ENCODE measurements around the gene AGA. TPM values are rescaled to one million over a fixed set of nuclear protein-coding genes. Genes with fewer than 3 reads are reported as not detected.

AGA gene
- total and polyA plus RNA-seq, 7 experiments from 2014 or later = 20.4 to 32.8 (median 27.0) TPM

GRCh38 chr4:177484613-177485021, 42.4 kb upstream of the AGA start:
- no peak overlapping the region for H3K4me3 ChIP-seq (ENCODE audit: low read length)
- intact Hi-C loops (cut with micrococcal nuclease) = no loop called here
- ATAC-seq = no peak
- no peaks in the 10 kb centered on the region for H3K36me3 ChIP-seq (ENCODE audit: control insufficient read depth in 2 of 3, insufficient read depth in 3 of 3, low read length in 3 of 3)
- no peaks in the 10 kb centered on the region for H3K27me3 ChIP-seq (ENCODE audit: control insufficient read depth in 2 of 2, insufficient read depth in 2 of 2, low read length in 2 of 2)
- Mint-ChIP-seq H3K27ac (no peak overlapping the region), H3K4me1 (peaks cover 0 to 20% (median 13%) of the 10 kb centered on the region in 7 donors), H3K9me3 (no peaks in the 10 kb centered on the region), H3K27me3 (no peaks in the 10 kb centered on the region), H3K4me3 (no peak overlapping the region), H3K36me3 (peaks cover 0 to 22% (median 4%) of the 10 kb centered on the region in 5 donors)
- H3K27ac ChIP-seq (ENCODE audit: low read depth, low read length) = no peak overlapping the region
- H3K4me1 ChIP-seq (ENCODE audit: control insufficient read depth in 2 of 2, insufficient read depth in 2 of 2, low read length in 2 of 2) = peaks cover 0 to 4% of the 10 kb centered on the region in 2 donors
- CTCF ChIA-PET = interaction anchor here (0.9 to 1.3 kb wide), 2 partner anchors 10 to 13 kb away, joined by 3 read pairs; no protein-coding TSS in a partner anchor
- DNase-seq = no peak
- POLR2A ChIA-PET = no interaction called here
- no peaks in the 10 kb centered on the region for H3K9me3 ChIP-seq (ENCODE audit: control insufficient read depth in 2 of 3, low read length in 3 of 3)

DNA sequence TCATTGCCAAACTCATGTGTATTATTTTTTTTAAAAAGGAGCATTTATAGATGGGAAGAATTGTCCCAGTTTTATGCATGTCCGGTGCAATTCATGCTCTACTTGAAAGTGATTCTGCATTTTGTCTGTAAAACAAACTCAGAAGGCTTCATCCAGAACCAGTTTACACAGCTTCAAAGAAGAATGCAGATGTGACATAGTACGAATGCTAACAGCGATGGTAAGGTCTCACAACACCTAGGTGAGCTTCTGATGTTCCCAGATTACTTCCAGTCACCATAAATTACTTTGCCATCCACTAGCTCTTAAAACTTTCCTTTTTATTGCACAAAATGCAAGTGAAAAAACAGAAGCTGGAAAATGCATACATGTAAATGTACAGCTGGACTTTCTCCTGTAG, 41.5 kb upstream of the AGA start:
- no peaks in the 10 kb centered on the region for H3K27me3 ChIP-seq (ENCODE audit: control insufficient read depth in 2 of 2, insufficient read depth in 2 of 2, low read length in 2 of 2)
- Mint-ChIP-seq H3K4me1 (peaks cover 0 to 20% (median 13%) of the 10 kb centered on the region in 7 donors), H3K36me3 (peaks cover 0 to 22% (median 4%) of the 10 kb centered on the region in 5 donors), H3K4me3 (peak overlapping the region in 1 of 10 donors; percentile 57), H3K27me3 (no peaks in the 10 kb centered on the region), H3K9me3 (no peaks in the 10 kb centered on the region), H3K27ac (peak overlapping the region in 1 of 9 donors; percentile 33)
- ATAC-seq (no peak), DNase-seq (no peak)
- intact Hi-C loops (cut with micrococcal nuclease) = loop anchor here in 1 of 2 donors (2.0 kb wide), 1 partner anchor 15 kb away; no protein-coding TSS in a partner anchor
- POLR2A ChIA-PET = no interaction called here
- H3K4me3 ChIP-seq (ENCODE audit: low read length) = no peak overlapping the region
- peaks cover 0 to 4% of the 10 kb centered on the region in 2 donors for H3K4me1 ChIP-seq (ENCODE audit: control insufficient read depth in 2 of 2, insufficient read depth in 2 of 2, low read length in 2 of 2)
- CTCF ChIA-PET = interaction anchor here (1.3 kb wide), 1 partner anchor 12 kb away, joined by 3 read pairs; no protein-coding TSS in a partner anchor
- no peaks in the 10 kb centered on the region for H3K36me3 ChIP-seq (ENCODE audit: control insufficient read depth in 2 of 3, insufficient read depth in 3 of 3, low read length in 3 of 3)
- no peak overlapping the region for H3K27ac ChIP-seq (ENCODE audit: low read depth, low read length)
- no peaks in the 10 kb centered on the region for H3K9me3 ChIP-seq (ENCODE audit: control insufficient read depth in 2 of 3, low read length in 3 of 3)

GRCh38 chr4:177483271-177483670, 41.0 kb upstream of the AGA start:
- no peak overlapping the region for H3K27ac ChIP-seq (ENCODE audit: low read depth, low read length)
- H3K4me1 ChIP-seq (ENCODE audit: control insufficient read depth in 2 of 2, insufficient read depth in 2 of 2, low read length in 2 of 2) = peaks cover 0 to 4% of the 10 kb centered on the region in 2 donors
- CTCF ChIA-PET = interaction anchor here (1.3 kb wide), 1 partner anchor 12 kb away, joined by 3 read pairs; no protein-coding TSS in a partner anchor
- intact Hi-C loops (cut with micrococcal nuclease) = loop anchor here in 1 of 2 donors (2.0 kb wide), 1 partner anchor 14 kb away; no protein-coding TSS in a partner anchor
- no peak for ATAC-seq
- POLR2A ChIA-PET = no interaction called here
- no peaks in the 10 kb centered on the region for H3K9me3 ChIP-seq (ENCODE audit: control insufficient read depth in 2 of 3, low read length in 3 of 3)
- Mint-ChIP-seq H3K36me3 (peaks cover 0 to 22% (median 4%) of the 10 kb centered on the region in 5 donors), H3K4me3 (peak overlapping the region in 2 of 10 donors; percentile 54 to 57), H3K27me3 (no peaks in the 10 kb centered on the region), H3K4me1 (peaks cover 0 to 20% (median 13%) of the 10 kb centered on the region in 7 donors), H3K27ac (peak overlapping the region in 1 of 9 donors; percentile 33), H3K9me3 (no peaks in the 10 kb centered on the region)
- no peaks in the 10 kb centered on the region for H3K27me3 ChIP-seq (ENCODE audit: control insufficient read depth in 2 of 2, insufficient read depth in 2 of 2, low read length in 2 of 2)
- no peak overlapping the region for H3K4me3 ChIP-seq (ENCODE audit: low read length)
- no peaks in the 10 kb centered on the region for H3K36me3 ChIP-seq (ENCODE audit: control insufficient read depth in 2 of 3, insufficient read depth in 3 of 3, low read length in 3 of 3)
- no peak for DNase-seq

GRCh38 chr4:177482367-177482766, 40.1 kb upstream of the AGA start:
- DNase-seq (no peak), ATAC-seq (no peak)
- CTCF ChIA-PET = no interaction called here
- H3K4me3 Mint-ChIP-seq = no peak overlapping the region
- Histone ChIP-seq H3K4me3 (ENCODE audit: low read length) (no peak overlapping the region), H3K27ac (ENCODE audit: low read depth, low read length) (no peak overlapping the region), H3K9me3 (ENCODE audit: control insufficient read depth in 2 of 3, low read length in 3 of 3) (no peaks in the 10 kb centered on the region), H3K36me3 (ENCODE audit: control insufficient read depth in 2 of 3, insufficient read depth in 3 of 3, low read length in 3 of 3) (no peaks in the 10 kb centered on the region), H3K4me1 (ENCODE audit: control insufficient read depth in 2 of 2, insufficient read depth in 2 of 2, low read length in 2 of 2) (peaks cover 0 to 4% of the 10 kb centered on the region in 2 donors), H3K27me3 (ENCODE audit: control insufficient read depth in 2 of 2, insufficient read depth in 2 of 2, low read length in 2 of 2) (no peaks in the 10 kb centered on the region)
- no peak overlapping the region for H3K27ac Mint-ChIP-seq
- intact Hi-C loops (cut with micrococcal nuclease) = loop anchor here in 1 of 2 donors (2.0 kb wide), 1 partner anchor 14 kb away; no protein-coding TSS in a partner anchor
- H3K36me3 Mint-ChIP-seq = peaks cover 0 to 17% (median 4%) of the 10 kb centered on the region in 5 donors
- H3K27me3 Mint-ChIP-seq = no peaks in the 10 kb centered on the region
- peaks cover 0 to 20% (median 13%) of the 10 kb centered on the region in 7 donors for H3K4me1 Mint-ChIP-seq
- H3K9me3 Mint-ChIP-seq = no peaks in the 10 kb centered on the region
- POLR2A ChIA-PET = no interaction called here

- Mint-ChIP-seq H3K36me3 (peaks cover 0 to 10% (median 0%) of the 10 kb centered on the region in 5 donors), H3K27ac (no peak overlapping the region), H3K9me3 (no peaks in the 10 kb centered on the region), H3K27me3 (no peaks in the 10 kb centered on the region), H3K4me3 (no peak overlapping the region), H3K4me1 (peaks cover 0 to 20% (median 13%) of the 10 kb centered on the region in 7 donors)
- POLR2A ChIA-PET = interaction anchor here (1.6 kb wide), 1 partner anchor 38 kb away, joined by 5 read pairs; the partner anchor contains the start of gene AGA
- no peaks in the 10 kb centered on the region for H3K9me3 ChIP-seq (ENCODE audit: control insufficient read depth in 2 of 3, low read length in 3 of 3)
- no peak overlapping the region for H3K27ac ChIP-seq (ENCODE audit: low read depth, low read length)
- H3K36me3 ChIP-seq (ENCODE audit: control insufficient read depth in 2 of 3, insufficient read depth in 3 of 3, low read length in 3 of 3) = no peaks in the 10 kb centered on the region
- ATAC-seq (no peak), DNase-seq (no peak)
- intact Hi-C loops (cut with micrococcal nuclease) = no loop called here
- H3K27me3 ChIP-seq (ENCODE audit: control insufficient read depth in 2 of 2, insufficient read depth in 2 of 2, low read length in 2 of 2) = no peaks in the 10 kb centered on the region
- CTCF ChIA-PET = no interaction called here
- no peak overlapping the region for H3K4me3 ChIP-seq (ENCODE audit: low read length)
- peaks cover 0 to 4% of the 10 kb centered on the region in 2 donors for H3K4me1 ChIP-seq (ENCODE audit: control insufficient read depth in 2 of 2, insufficient read depth in 2 of 2, low read length in 2 of 2)
These were observed 38.6 kb upstream of the AGA start for GRCh38 chr4:177480795-177481194.

- Mint-ChIP-seq H3K27me3 (peaks cover 0 to 2% (median 0%) of the 10 kb centered on the region in 5 donors), H3K4me1 (peaks cover 0 to 14% (median 11%) of the 10 kb centered on the region in 7 donors), H3K36me3 (peaks cover 0 to under 1% (median 0%) of the 10 kb centered on the region in 5 donors), H3K4me3 (no peak overlapping the region), H3K9me3 (no peaks in the 10 kb centered on the region), H3K27ac (no peak overlapping the region)
- H3K4me3 ChIP-seq (ENCODE audit: low read length) = no peak overlapping the region
- ChIA-PET POLR2A (no interaction called here), CTCF (no interaction called here)
- no peak for ATAC-seq
- H3K27ac ChIP-seq (ENCODE audit: low read depth, low read length) = no peak overlapping the region
- H3K27me3 ChIP-seq (ENCODE audit: control insufficient read depth in 2 of 2, insufficient read depth in 2 of 2, low read length in 2 of 2) = no peaks in the 10 kb centered on the region
- no peaks in the 10 kb centered on the region for H3K36me3 ChIP-seq (ENCODE audit: control insufficient read depth in 2 of 3, insufficient read depth in 3 of 3, low read length in 3 of 3)
- H3K9me3 ChIP-seq (ENCODE audit: control insufficient read depth in 2 of 3, low read length in 3 of 3) = no peaks in the 10 kb centered on the region
- peaks cover 0 to 4% of the 10 kb centered on the region in 2 donors for H3K4me1 ChIP-seq (ENCODE audit: control insufficient read depth in 2 of 2, insufficient read depth in 2 of 2, low read length in 2 of 2)
- no peak for DNase-seq
- intact Hi-C loops (cut with micrococcal nuclease) = no loop called here
These were observed 36.8 kb upstream of the AGA start for GRCh38 chr4:177479063-177479462.

- no peak overlapping the region for H3K27ac Mint-ChIP-seq
- peaks cover 0 to 4% of the 10 kb centered on the region in 2 donors for H3K4me1 ChIP-seq (ENCODE audit: control insufficient read depth in 2 of 2, insufficient read depth in 2 of 2, low read length in 2 of 2)
- H3K27ac ChIP-seq (ENCODE audit: low read depth, low read length) = no peak overlapping the region
- DNase-seq (no peak), ATAC-seq (no peak)
- peaks cover 0 to 2% (median 0%) of the 10 kb centered on the region in 5 donors for H3K27me3 Mint-ChIP-seq
- CTCF ChIA-PET = no interaction called here
- no peaks in the 10 kb centered on the region for H3K9me3 Mint-ChIP-seq
- peaks cover 0 to 11% (median 9%) of the 10 kb centered on the region in 7 donors for H3K4me1 Mint-ChIP-seq
- no peaks in the 10 kb centered on the region for H3K9me3 ChIP-seq (ENCODE audit: control insufficient read depth in 2 of 3, low read length in 3 of 3)
- H3K27me3 ChIP-seq (ENCODE audit: control insufficient read depth in 2 of 2, insufficient read depth in 2 of 2, low read length in 2 of 2) = no peaks in the 10 kb centered on the region
- H3K4me3 ChIP-seq (ENCODE audit: low read length) = no peak overlapping the region
- H3K4me3 Mint-ChIP-seq = no peak overlapping the region
- H3K36me3 ChIP-seq (ENCODE audit: control insufficient read depth in 2 of 3, insufficient read depth in 3 of 3, low read length in 3 of 3) = no peaks in the 10 kb centered on the region
- H3K36me3 Mint-ChIP-seq = no peaks in the 10 kb centered on the region
- POLR2A ChIA-PET = no interaction called here
- intact Hi-C loops (cut with micrococcal nuclease) = no loop called here
These were observed 36.3 kb upstream of the AGA start for GRCh38 chr4:177478496-177478895.
